ENCODE data around the gene RNU5B-1. TPM values are rescaled to one million over a fixed set of nuclear protein-coding genes. Genes with fewer than 3 reads are reported as not detected.

Gene RNU5B-1
- total RNA-seq, 4 donors from 2014 or later = not detected

DNA sequence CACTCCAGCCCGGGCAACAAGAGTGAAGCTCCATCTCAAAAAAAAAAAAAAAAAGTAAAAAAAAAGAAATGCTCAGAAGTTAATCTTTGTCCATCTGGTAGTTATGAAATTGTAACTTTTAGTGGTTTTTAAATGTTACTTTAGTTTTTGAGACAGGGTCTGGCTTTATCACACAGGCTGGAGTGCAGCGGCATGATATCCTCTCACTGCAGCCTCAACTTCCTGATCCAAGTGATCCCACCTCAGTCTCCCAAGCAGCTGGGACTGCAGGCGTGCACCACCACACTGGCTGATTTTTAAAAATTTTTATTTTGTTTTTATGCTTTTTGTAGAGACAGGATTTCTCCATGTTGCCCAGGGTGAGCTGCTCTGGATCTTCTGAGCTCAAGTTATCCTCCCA lies 1.3 kb downstream of the RNU5B-1 start:
- intact Hi-C loops (cut with DNase I) = no loop called here
- Histone ChIP-seq H3K27ac (no peak overlapping the region), H3K36me3 (no peaks in the 10 kb centered on the region)

DNA sequence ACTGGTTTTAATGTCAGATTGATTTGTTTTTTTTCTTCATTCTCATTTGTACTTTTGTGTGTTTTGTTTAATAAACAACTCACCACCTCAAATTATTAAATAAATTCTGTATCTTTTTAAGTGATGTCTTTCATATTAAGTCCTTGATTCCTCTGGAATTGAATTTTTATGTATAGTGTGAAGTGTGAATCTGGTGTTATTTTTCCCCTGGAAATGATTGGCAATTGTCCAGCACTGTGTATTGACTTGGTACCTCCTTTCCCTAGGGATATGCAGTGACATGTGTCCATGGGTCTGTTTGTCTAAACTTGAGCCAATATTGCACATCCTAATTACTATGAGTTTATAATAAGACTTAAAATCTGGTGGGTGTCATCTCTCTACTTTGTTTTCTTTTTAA lies 2.1 kb downstream of the RNU5B-1 start:
- Histone ChIP-seq H3K27ac (no peak overlapping the region), H3K9me3 (no peaks in the 10 kb centered on the region), H3K27me3 (no peaks in the 10 kb centered on the region), H3K4me1 (peaks cover 8 to 30% (median 9%) of the 10 kb centered on the region in 3 donors), H3K4me3 (no peak overlapping the region), H3K36me3 (no peaks in the 10 kb centered on the region)
- TF ChIP-seq POLR2A (IDR thresholded peaks at IDR 0.05) = no peak
- TF ChIP-seq, protein P1, sequence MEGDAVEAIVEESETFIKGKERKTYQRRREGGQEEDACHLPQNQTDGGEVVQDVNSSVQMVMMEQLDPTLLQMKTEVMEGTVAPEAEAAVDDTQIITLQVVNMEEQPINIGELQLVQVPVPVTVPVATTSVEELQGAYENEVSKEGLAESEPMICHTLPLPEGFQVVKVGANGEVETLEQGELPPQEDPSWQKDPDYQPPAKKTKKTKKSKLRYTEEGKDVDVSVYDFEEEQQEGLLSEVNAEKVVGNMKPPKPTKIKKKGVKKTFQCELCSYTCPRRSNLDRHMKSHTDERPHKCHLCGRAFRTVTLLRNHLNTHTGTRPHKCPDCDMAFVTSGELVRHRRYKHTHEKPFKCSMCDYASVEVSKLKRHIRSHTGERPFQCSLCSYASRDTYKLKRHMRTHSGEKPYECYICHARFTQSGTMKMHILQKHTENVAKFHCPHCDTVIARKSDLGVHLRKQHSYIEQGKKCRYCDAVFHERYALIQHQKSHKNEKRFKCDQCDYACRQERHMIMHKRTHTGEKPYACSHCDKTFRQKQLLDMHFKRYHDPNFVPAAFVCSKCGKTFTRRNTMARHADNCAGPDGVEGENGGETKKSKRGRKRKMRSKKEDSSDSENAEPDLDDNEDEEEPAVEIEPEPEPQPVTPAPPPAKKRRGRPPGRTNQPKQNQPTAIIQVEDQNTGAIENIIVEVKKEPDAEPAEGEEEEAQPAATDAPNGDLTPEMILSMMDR (IDR thresholded peaks at IDR 0.05) = no peak
- intact Hi-C loops (cut with DNase I) = no loop called here
- DNase-seq = no peak

More for the DNA sequence above, 1.3 kb downstream of the RNU5B-1 start:
- DNase-seq = no peak
- H3K9me3 ChIP-seq = no peaks in the 10 kb centered on the region
- 72 to 90% methylated on average over 3 of the region's 3 CpGs for WGBS, 2 donors
- no peak overlapping the region for H3K4me3 ChIP-seq
- no peak for TF ChIP-seq POLR2A (IDR thresholded peaks at IDR 0.05)
- TF ChIP-seq, protein P1 (IDR thresholded peaks at IDR 0.05) = no peak
- peaks cover 8 to 30% (median 9%) of the 10 kb centered on the region in 3 donors for H3K4me1 ChIP-seq
- no peaks in the 10 kb centered on the region for H3K27me3 ChIP-seq

DNA sequence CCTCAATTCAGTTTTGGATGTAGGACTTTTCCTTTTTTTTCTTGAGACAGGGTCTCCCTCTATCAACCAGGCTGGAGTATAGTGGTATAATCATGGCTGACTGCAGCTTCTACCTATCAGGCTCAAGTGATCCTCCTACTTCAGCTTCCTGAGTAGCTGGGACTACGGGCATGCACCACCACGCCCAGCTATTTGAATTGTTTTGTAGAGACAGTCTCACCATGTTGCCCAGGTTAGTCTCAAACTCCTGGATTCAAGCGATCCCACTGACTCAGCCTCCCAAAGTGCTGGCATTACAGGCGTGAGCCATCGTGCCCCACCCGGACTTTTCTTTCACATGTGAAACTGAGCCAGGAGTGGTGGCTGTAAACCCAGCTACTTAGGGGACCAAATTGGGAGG lies 3.5 kb downstream of the RNU5B-1 start:
- H3K4me1 ChIP-seq = peaks cover 8 to 30% (median 9%) of the 10 kb centered on the region in 3 donors
- TF ChIP-seq, protein P1 (IDR thresholded peaks at IDR 0.05) = no peak
- TF ChIP-seq POLR2A (IDR thresholded peaks at IDR 0.05) = no peak
- 39 to 66% methylated on average over 6 of the region's 6 CpGs for WGBS, 2 donors
- H3K36me3 ChIP-seq = no peaks in the 10 kb centered on the region
- H3K27ac ChIP-seq = no peak overlapping the region
- no peak for DNase-seq
- no peak overlapping the region for H3K4me3 ChIP-seq
- intact Hi-C loops (cut with DNase I) = no loop called here
- no peaks in the 10 kb centered on the region for H3K27me3 ChIP-seq
- H3K9me3 ChIP-seq = no peaks in the 10 kb centered on the region

DNA sequence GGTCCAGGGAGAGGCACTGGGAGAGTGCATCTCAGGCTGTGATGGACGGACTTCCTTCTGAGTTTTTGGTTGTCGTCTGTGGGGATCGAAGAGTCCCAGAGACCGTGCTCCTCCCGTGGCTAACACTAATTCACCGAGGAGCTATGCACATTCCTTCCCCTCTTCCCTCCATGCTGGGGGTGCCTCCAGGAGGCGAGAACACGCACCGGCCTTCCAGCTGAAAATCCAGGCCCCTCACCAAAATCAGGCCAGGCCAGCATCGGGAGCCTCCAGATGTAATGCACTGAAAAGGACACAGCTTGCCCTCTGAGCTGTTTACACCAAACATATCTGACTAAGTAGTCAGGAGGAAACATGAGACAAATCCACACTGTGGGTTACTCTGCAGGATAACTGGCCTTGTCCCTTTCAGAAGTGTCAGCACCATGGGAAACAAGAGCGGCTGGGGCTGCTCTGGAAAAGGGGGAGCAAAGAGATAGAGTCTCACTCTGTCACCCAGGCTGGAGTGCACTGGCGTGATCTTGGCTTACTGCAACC lies 5.5 kb downstream of the RNU5B-1 start:
- Histone ChIP-seq H3K36me3 (no peaks in the 10 kb centered on the region), H3K4me1 (peaks cover 4 to 17% (median 6%) of the 10 kb centered on the region in 3 donors), H3K27ac (no peak overlapping the region), H3K27me3 (no peaks in the 10 kb centered on the region), H3K9me3 (no peaks in the 10 kb centered on the region), H3K4me3 (no peak overlapping the region)
- intact Hi-C loops (cut with DNase I) = no loop called here
- no peak for DNase-seq
- TF ChIP-seq, protein P1 (IDR thresholded peaks at IDR 0.05) = no peak
- no peak for TF ChIP-seq POLR2A (IDR thresholded peaks at IDR 0.05)
- 81 to 84% methylated on average over 12 of the region's 12 CpGs for WGBS, 2 donors

DNA sequence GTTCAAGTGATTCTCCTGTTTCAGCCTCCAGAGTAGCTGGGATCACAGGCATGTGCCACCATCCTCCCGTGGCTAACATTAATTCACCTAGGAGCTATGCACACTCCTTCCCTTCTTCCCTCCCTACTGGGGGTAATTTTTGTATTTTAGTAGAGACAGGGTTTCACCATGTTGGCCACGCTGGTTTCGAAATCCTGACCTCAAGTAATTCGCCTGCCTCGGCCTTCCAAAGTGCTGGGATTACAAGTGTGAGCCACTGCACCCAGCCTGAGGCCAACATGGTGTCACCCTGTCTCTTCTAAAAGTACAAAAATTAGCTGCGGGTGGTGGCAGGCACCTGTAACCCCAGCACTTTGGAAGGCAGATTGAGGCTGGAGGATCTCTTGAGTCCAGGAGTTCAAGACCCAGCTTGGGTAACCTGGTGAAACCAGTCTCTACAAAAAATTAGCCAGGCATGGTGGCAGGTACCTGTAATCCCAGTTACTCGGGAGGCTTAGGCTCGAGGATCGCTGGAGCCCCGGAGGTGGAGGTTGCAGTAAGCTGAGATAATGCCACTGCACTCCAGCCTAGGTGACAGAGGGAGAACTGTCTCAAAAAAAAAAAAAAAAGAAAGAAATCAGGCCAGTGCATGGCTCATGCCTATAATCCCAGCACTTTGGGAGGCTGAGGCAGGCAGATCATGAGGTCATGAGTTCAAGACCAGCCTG lies 6.1 kb downstream of the RNU5B-1 start:
- intact Hi-C loops (cut with DNase I) = no loop called here
- Histone ChIP-seq H3K27me3 (no peaks in the 10 kb centered on the region), H3K4me3 (no peak overlapping the region), H3K9me3 (no peaks in the 10 kb centered on the region), H3K27ac (no peak overlapping the region), H3K36me3 (no peaks in the 10 kb centered on the region), H3K4me1 (peaks cover 0 to 11% (median 0%) of the 10 kb centered on the region in 3 donors)
- no peak for DNase-seq
- TF ChIP-seq POLR2A (IDR thresholded peaks at IDR 0.05) = no peak
- TF ChIP-seq, protein P1 (IDR thresholded peaks at IDR 0.05) = no peak
- 85 to 90% methylated on average over 5 to 9 of the region's 10 CpGs for WGBS, 2 donors
